Keratinocyte (primary cell): Measurements from ENCODE around the gene EMC10. TPM values are rescaled to one million over a fixed set of nuclear protein-coding genes. Genes with fewer than 3 reads are reported as not detected.

Experiments used
- DNase-seq: peaks from one replicate; pipeline ENCODE4 v3.0.0-alpha.2; 2011; ENCODE audit warnings: low read depth, missing footprints, low spot score
- FAIRE-seq: peaks from 2 replicates; lab custom pipeline; 2011; peaks lifted over from hg19 to GRCh38; lab: Jason Lieb, UNC
- H2AFZ ChIP-seq: 2 replicates; pipeline ENCODE4 v1.6.0; 2012; ENCODE audit warnings: low read length, control low read depth, inconsistent platforms; ENCODE audit not compliant: control insufficient read depth
- H3K27ac ChIP-seq: 2 replicates; pipeline ENCODE4 v1.5.1; 2011; ENCODE audit warnings: low read length; ENCODE audit not compliant: control insufficient read depth, insufficient read depth
- H3K27me3 ChIP-seq: 3 replicates; pipeline ENCODE4 v1.6.0; 2011; ENCODE audit warnings: low read length; ENCODE audit not compliant: control insufficient read depth, insufficient read depth; ENCODE audit errors: extremely low read depth
- H3K36me3 ChIP-seq, 2 experiments: 2 replicates in 1 of 2; 3 replicates in 1 of 2; pipeline ENCODE4 v1.5.1; 2011; ENCODE audit warnings: low read length in 2 of 2, mild to moderate bottlenecking in 1 of 2; ENCODE audit not compliant: control insufficient read depth in 2 of 2, insufficient read depth in 2 of 2; ENCODE audit errors: extremely low read depth in 1 of 2
- H3K4me1 ChIP-seq: 3 replicates; pipeline ENCODE4 v1.5.1; 2011; ENCODE audit warnings: low read length; ENCODE audit not compliant: control insufficient read depth, insufficient read depth; ENCODE audit errors: extremely low read depth
- H3K4me2 ChIP-seq: 3 replicates; pipeline ENCODE4 v1.6.0; 2011; ENCODE audit warnings: low read depth, low read length; ENCODE audit not compliant: control insufficient read depth, insufficient read depth; ENCODE audit errors: extremely low read depth
- H3K4me3 ChIP-seq, 3 experiments: fragments of 200-600 bp in 1 of 3; sonication (generic) in 1 of 3; 2 replicates in 2 of 3; 3 replicates in 1 of 3; pipeline ENCODE4 v1.5.1; 2011 to 2016; ENCODE audit warnings: low read length in 3 of 3, mild to moderate bottlenecking in 3 of 3, control low read depth in 2 of 3, inconsistent platforms in 1 of 3, low read depth in 1 of 3, mixed read lengths in 1 of 3, mixed run types in 1 of 3, moderate library complexity in 1 of 3; ENCODE audit not compliant: control insufficient read depth in 2 of 3, insufficient read depth in 2 of 3; ENCODE audit errors: extremely low read depth in 1 of 3
- H3K79me2 ChIP-seq: 2 replicates; pipeline ENCODE4 v1.6.0; 2012; ENCODE audit warnings: low read length; ENCODE audit not compliant: control insufficient read depth, insufficient read depth
- H3K9ac ChIP-seq: 3 replicates; pipeline ENCODE4 v1.6.0; 2011; ENCODE audit warnings: low read length; ENCODE audit not compliant: control insufficient read depth, insufficient read depth; ENCODE audit errors: extremely low read depth
- H3K9me1 ChIP-seq: 3 replicates; pipeline ENCODE4 v1.6.0; 2011; ENCODE audit warnings: low read length; ENCODE audit not compliant: control insufficient read depth, insufficient read depth; ENCODE audit errors: extremely low read depth
- H3K9me3 ChIP-seq: 2 replicates; pipeline ENCODE4 v1.5.1; 2012; ENCODE audit warnings: low read depth, low read length; ENCODE audit not compliant: control insufficient read depth
- H4K20me1 ChIP-seq: 3 replicates; pipeline ENCODE4 v1.6.0; 2011; ENCODE audit warnings: low read length; ENCODE audit not compliant: control insufficient read depth, insufficient read depth; ENCODE audit errors: extremely low read depth
- CTCF ChIP-seq, 3 experiments: IDR thresholded peaks in 1 of 3; conservative IDR thresholded peaks in 1 of 3; optimal IDR thresholded peaks in 1 of 3; 2 replicates in 2 of 3; 3 replicates in 1 of 3; pipeline versions ENCODE3 to v1.5.1; 2011; ENCODE audit warnings: low read length in 3 of 3, mild to moderate bottlenecking in 3 of 3, moderate library complexity in 2 of 3, control low read depth in 1 of 3, inconsistent platforms in 1 of 3; ENCODE audit not compliant: insufficient read depth in 2 of 3; ENCODE audit errors: extremely low read depth in 1 of 3
- EZH2 ChIP-seq: IDR thresholded peaks from one replicate; pipeline ENCODE4 v1.6.1; 2012; ENCODE audit warnings: inconsistent platforms, mild to moderate bottlenecking, low read length, moderate library complexity
- dilution Hi-C: fragments of 300-500 bp; cut with MboI; formaldehyde crosslinking; loops from one replicate; pipeline ENCODE4 v1.7.0; 2020; ENCODE audit warnings: low sequenced_read_pairs; ENCODE audit not compliant: extremely low pct_ligation_motif_present
- polyA minus RNA-seq, 3 experiments: library from RNA; depleted of rRNA, polyadenylated mRNA; stranded (reverse); fragments of >200 nt; gene quantifications; 1 replicate in 1 of 3; 2 replicates in 1 of 3; 3 replicates in 1 of 3; pipeline ENCODE4 v1.2.3, GENCODE V29; 2011
- polyA plus RNA-seq, 5 experiments: library from polyadenylated mRNA; depleted of rRNA in 3 of 5; stranded (reverse) in 3 of 5; stranded (forward) in 1 of 5; unstranded in 1 of 5; fragments of >200 nt; gene quantifications; 1 replicate in 1 of 5; 2 replicates in 3 of 5; 3 replicates in 1 of 5; pipeline versions ENCODE4 v1.2.1 to v1.2.3, GENCODE V29; 2011 to 2012; ENCODE audit warnings: missing spikeins in 2 of 5, low read depth in 1 of 5, low replicate concordance in 1 of 5

EMC10 gene
- polyA plus RNA-seq (26.7 to 36.9 TPM (median 32.3 TPM) in 3 replicates), polyA minus RNA-seq (9.3 to 22.8 TPM (median 9.6 TPM) in 3 replicates)
- 3.7 TPM for polyA plus RNA-seq (2011; ENCODE audit: low read depth)
- polyA plus RNA-seq (2011; cell fraction: cytosol; rRNA removed): 14.3 and 30.6 TPM in 2 replicates
- 35.0 and 40.0 TPM in 2 replicates for polyA plus RNA-seq (2011; cell fraction: nucleus; rRNA removed)
- polyA plus RNA-seq (2012; ENCODE audit: low replicate concordance): 16.5 and 49.2 TPM in 2 replicates
- 52.6 TPM for polyA minus RNA-seq (2011; cell fraction: cytosol; rRNA and poly(A)+ RNA removed)
- polyA minus RNA-seq (2011; cell fraction: nucleus; rRNA and poly(A)+ RNA removed): 23.0 and 29.8 TPM in 2 replicates

GRCh38 chr19:50476224-50476906 is at the start of gene EMC10, which contains the start of gene GARIN5A:
Gene EMC10 (plus strand): TSS chr19:50476507. CDS start chr19:50476545, 38 bp downstream.
Gene GARIN5A (minus strand): TSS chr19:50476848. CDS start chr19:50476388, 460 bp downstream.
- peaks cover 19% of the 10 kb centered on the region for H3K79me2 ChIP-seq
- FAIRE-seq (no peak), DNase-seq (peak; percentile 72)
- peak within 1 kb of the TSS; percentile 67 for H3K27ac ChIP-seq
- H3K36me3 ChIP-seq: peaks cover 7 to 16% of the 10 kb centered on the region in 2 experiments
- TF ChIP-seq CTCF (optimal IDR thresholded peaks at IDR 0.05 in 1 of 3, IDR thresholded peaks at IDR 0.05 in 1 of 3, conservative IDR thresholded peaks at IDR 0.05 in 1 of 3; ENCODE audit: extremely low read depth in 1 of 3, insufficient read depth in 2 of 3, low read length in 3 of 3): no peak
- no peak for TF ChIP-seq EZH2
- dilution Hi-C loops: no loop called here
- peak within 1 kb of the TSS; percentile 85 for H3K9ac ChIP-seq
- H3K4me3 ChIP-seq: peak within 1 kb of the TSS; percentile 85 to 94 (median 93)
- H2AFZ ChIP-seq: peak within 1 kb of the TSS; percentile 97
- peak within 1 kb of the TSS; percentile 74 for H3K4me2 ChIP-seq
- H4K20me1 ChIP-seq: peaks cover 6% of the 10 kb centered on the region
- H3K4me1 ChIP-seq: peaks cover 6% of the 10 kb centered on the region
- no peaks in the 10 kb centered on the region for H3K27me3 ChIP-seq
- H3K9me3 ChIP-seq: no peaks in the 10 kb centered on the region
- H3K9me1 ChIP-seq: peaks cover 2% of the 10 kb centered on the region

- Histone ChIP-seq H3K9ac (no peak overlapping the region), H3K79me2 (no peaks in the 10 kb centered on the region), H3K9me1 (no peaks in the 10 kb centered on the region), H3K27me3 (peaks cover 3% of the 10 kb centered on the region), H3K9me3 (no peaks in the 10 kb centered on the region), H3K27ac (no peak overlapping the region), H3K4me3 (peak overlapping the region in 2 of 3 experiments; percentile 18 to 32), H3K4me2 (peak overlapping the region; percentile 66), H2AFZ (peak overlapping the region; percentile 72), H3K36me3 (no peaks in the 10 kb centered on the region), H3K4me1 (peaks cover 9% of the 10 kb centered on the region), H4K20me1 (no peaks in the 10 kb centered on the region)
- no peak for DNase-seq
- FAIRE-seq: no peak
- dilution Hi-C loops: no loop called here
- TF ChIP-seq EZH2 (no peak), CTCF (optimal IDR thresholded peaks at IDR 0.05 in 1 of 3, IDR thresholded peaks at IDR 0.05 in 1 of 3, conservative IDR thresholded peaks at IDR 0.05 in 1 of 3; ENCODE audit: extremely low read depth in 1 of 3, insufficient read depth in 2 of 3, low read length in 3 of 3) (no peak)
These were observed 48.9 kb upstream of the EMC10 start for GRCh38 chr19:50427318-50427925.
